SKM-1 treated with dmso at 0.1 percent for 144 hours (cell line): ENCODE measurements around the gene RNF125.
"Not testable (repeated sequence)": the region's sequence is repeated elsewhere in the genome, so short reads cannot be mapped to it uniquely, and the experiment has no call there.

Source experiments
- DNase-seq: peaks from one replicate; lab custom pipeline; 2025; ENCODE audit not compliant: unreplicated experiment; lab: John Stamatoyannopoulos, UW

The RNF125 gene

GRCh38 chr18:32083781-32084180 is 65.2 kb downstream of the RNF125 start:
- DNase-seq = no peak

GRCh38 chr18:32086881-32087280 is 68.3 kb downstream of the RNF125 start:
- peak; percentile 8 for DNase-seq

- not testable (repeated sequence) for DNase-seq
Observed at GRCh38 chr18:32090831-32091230, 72.2 kb downstream of the RNF125 start.

- no peak for DNase-seq
Observed at GRCh38 chr18:32091325-32091723, 72.7 kb downstream of the RNF125 start.

GRCh38 chr18:32091724-32092421 is 73.2 kb downstream of the RNF125 start, which contains the start of gene RNF138:
TSS of gene RNF138 (plus strand) at chr18:32091874. CDS start at chr18:32092777, 903 bp downstream.
- DNase-seq = peak; percentile 64

GRCh38 chr18:32092422-32093101 is 73.9 kb downstream of the RNF125 start:
- DNase-seq = peak; percentile 94

- peak; percentile 70 for DNase-seq
Observed at GRCh38 chr18:32093102-32093511, 74.5 kb downstream of the RNF125 start.

- DNase-seq = no peak
Observed at GRCh38 chr18:32093523-32093922, 74.9 kb downstream of the RNF125 start.

GRCh38 chr18:32095192-32095899 is 76.7 kb downstream of the RNF125 start:
- no peak for DNase-seq

GRCh38 chr18:32095900-32096229 is 77.2 kb downstream of the RNF125 start:
- no peak for DNase-seq

GRCh38 chr18:32096946-32097345 is 78.3 kb downstream of the RNF125 start:
- no peak for DNase-seq

GRCh38 chr18:32104516-32104915 is 85.9 kb downstream of the RNF125 start:
- no peak for DNase-seq

GRCh38 chr18:32110005-32110404 is 91.4 kb downstream of the RNF125 start:
- DNase-seq = no peak

GRCh38 chr18:32111706-32112105 is 93.1 kb downstream of the RNF125 start:
- DNase-seq = no peak

GRCh38 chr18:32112826-32113225 is 94.2 kb downstream of the RNF125 start:
- DNase-seq = no peak

- DNase-seq = no peak
Observed at GRCh38 chr18:32114293-32114942, 95.8 kb downstream of the RNF125 start.

- DNase-seq = no peak
Observed at GRCh38 chr18:32122039-32122438, 103.4 kb downstream of the RNF125 start.
